HL-60 (cell line): ENCODE measurements around the gene FDX2.

Experiments used
- DNase-seq, 2 experiments: peaks; one replicate each; pipeline ENCODE4 v3.0.0-alpha.2; 2010 to 2020; ENCODE audit warnings: low read depth in 1 of 2, low spot score in 1 of 2
- H3K27ac ChIP-seq: fragments of 250-450 bp; sonication (Bioruptor Pico); replicated peaks from 2 replicates; pipeline ENCODE4 v1.5.1; 2020; ENCODE audit warnings: mild to moderate bottlenecking, moderate library complexity
- H3K27me3 ChIP-seq: fragments of 250-450 bp; sonication (Bioruptor Pico); 2 replicates; pipeline ENCODE4 v1.5.1; 2021; ENCODE audit warnings: mild to moderate bottlenecking, moderate library complexity; ENCODE audit not compliant: insufficient read depth, poor library complexity, severe bottlenecking
- H3K4me3 ChIP-seq: replicated peaks from 2 replicates; pipeline ENCODE4 v1.5.1; 2011; ENCODE audit warnings: mild to moderate bottlenecking, control low read depth, low read length; ENCODE audit not compliant: insufficient read depth
- GABPA ChIP-seq: IDR thresholded peaks from 2 replicates; pipeline ENCODE4 v1.6.1; 2012; ENCODE audit warnings: low read depth
- POLR2AphosphoS5 ChIP-seq: IDR thresholded peaks from 2 replicates; pipeline ENCODE4 v1.6.1; 2012; ENCODE audit warnings: low read depth
- SPI1 ChIP-seq: IDR thresholded peaks from 2 replicates; pipeline ENCODE4 v1.6.1; 2012; ENCODE audit warnings: low read depth, mild to moderate bottlenecking, borderline replicate concordance
- TF ChIP-seq, protein P1 (sequence below): IDR thresholded peaks from 2 replicates; pipeline ENCODE4 v1.6.1; 2012; ENCODE audit warnings: low read depth; ENCODE audit not compliant: insufficient replicate concordance
- TF ChIP-seq, protein P2 (sequence below): IDR thresholded peaks from one replicate; pipeline ENCODE4 v1.5.1; 2011; ENCODE audit warnings: low read length, control low read depth, inconsistent platforms; ENCODE audit not compliant: insufficient read depth

The FDX2 gene

DNA sequence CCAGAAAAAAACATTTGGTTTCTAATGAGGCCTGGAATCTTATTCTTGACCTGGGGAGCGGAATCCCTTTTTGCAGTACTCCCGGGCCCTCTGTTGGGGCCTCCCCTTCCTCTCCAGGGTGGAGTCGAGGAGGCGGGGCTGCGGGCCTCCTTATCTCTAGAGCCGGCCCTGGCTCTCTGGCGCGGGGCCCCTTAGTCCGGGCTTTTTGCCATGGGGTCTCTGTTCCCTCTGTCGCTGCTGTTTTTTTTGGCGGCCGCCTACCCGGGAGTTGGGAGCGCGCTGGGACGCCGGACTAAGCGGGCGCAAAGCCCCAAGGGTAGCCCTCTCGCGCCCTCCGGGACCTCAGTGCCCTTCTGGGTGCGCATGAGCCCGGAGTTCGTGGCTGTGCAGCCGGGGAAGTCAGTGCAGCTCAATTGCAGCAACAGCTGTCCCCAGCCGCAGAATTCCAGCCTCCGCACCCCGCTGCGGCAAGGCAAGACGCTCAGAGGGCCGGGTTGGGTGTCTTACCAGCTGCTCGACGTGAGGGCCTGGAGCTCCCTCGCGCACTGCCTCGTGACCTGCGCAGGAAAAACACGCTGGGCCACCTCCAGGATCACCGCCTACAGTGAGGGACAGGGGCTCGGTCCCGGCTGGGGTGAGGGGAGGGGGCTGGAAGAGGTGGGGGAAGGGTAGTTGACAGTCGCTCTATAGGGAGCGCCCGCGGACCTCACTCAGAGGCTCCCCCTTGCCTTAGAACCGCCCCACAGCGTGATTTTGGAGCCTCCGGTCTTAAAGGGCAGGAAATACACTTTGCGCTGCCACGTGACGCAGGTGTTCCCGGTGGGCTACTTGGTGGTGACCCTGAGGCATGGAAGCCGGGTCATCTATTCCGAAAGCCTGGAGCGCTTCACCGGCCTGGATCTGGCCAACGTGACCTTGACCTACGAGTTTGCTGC is 28.7 kb downstream of the FDX2 start, which contains the start of gene ICAM4:
Gene ICAM4 (plus strand): TSS at position 153 of the 935 bp plus-strand sequence. CDS start 58 bp downstream, at position 211.
- DNase-seq = peak in 1 of 2 experiments; percentile 92
- Histone ChIP-seq H3K4me3 (peak within 1 kb of the TSS; percentile 38), H3K27me3 (peaks cover 32% of the 10 kb centered on the region)

DNA sequence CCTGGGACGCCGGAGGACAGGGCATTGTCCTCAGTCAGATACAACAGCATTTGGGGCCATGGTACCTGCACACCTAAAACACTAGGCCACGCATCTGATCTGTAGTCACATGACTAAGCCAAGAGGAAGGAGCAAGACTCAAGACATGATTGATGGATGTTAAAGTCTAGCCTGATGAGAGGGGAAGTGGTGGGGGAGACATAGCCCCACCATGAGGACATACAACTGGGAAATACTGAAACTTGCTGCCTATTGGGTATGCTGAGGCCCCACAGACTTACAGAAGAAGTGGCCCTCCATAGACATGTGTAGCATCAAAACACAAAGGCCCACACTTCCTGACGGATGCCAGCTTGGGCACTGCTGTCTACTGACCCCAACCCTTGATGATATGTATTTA is 30.4 kb downstream of the FDX2 start:
- no peak overlapping the region for H3K4me3 ChIP-seq
- TF ChIP-seq GABPA (no peak), SPI1 (no peak; the same call in 1 of the 2 replicates), POLR2AphosphoS5 (no peak)
- TF ChIP-seq, protein P1, sequence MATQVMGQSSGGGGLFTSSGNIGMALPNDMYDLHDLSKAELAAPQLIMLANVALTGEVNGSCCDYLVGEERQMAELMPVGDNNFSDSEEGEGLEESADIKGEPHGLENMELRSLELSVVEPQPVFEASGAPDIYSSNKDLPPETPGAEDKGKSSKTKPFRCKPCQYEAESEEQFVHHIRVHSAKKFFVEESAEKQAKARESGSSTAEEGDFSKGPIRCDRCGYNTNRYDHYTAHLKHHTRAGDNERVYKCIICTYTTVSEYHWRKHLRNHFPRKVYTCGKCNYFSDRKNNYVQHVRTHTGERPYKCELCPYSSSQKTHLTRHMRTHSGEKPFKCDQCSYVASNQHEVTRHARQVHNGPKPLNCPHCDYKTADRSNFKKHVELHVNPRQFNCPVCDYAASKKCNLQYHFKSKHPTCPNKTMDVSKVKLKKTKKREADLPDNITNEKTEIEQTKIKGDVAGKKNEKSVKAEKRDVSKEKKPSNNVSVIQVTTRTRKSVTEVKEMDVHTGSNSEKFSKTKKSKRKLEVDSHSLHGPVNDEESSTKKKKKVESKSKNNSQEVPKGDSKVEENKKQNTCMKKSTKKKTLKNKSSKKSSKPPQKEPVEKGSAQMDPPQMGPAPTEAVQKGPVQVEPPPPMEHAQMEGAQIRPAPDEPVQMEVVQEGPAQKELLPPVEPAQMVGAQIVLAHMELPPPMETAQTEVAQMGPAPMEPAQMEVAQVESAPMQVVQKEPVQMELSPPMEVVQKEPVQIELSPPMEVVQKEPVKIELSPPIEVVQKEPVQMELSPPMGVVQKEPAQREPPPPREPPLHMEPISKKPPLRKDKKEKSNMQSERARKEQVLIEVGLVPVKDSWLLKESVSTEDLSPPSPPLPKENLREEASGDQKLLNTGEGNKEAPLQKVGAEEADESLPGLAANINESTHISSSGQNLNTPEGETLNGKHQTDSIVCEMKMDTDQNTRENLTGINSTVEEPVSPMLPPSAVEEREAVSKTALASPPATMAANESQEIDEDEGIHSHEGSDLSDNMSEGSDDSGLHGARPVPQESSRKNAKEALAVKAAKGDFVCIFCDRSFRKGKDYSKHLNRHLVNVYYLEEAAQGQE = no peak
- TF ChIP-seq, protein P2, sequence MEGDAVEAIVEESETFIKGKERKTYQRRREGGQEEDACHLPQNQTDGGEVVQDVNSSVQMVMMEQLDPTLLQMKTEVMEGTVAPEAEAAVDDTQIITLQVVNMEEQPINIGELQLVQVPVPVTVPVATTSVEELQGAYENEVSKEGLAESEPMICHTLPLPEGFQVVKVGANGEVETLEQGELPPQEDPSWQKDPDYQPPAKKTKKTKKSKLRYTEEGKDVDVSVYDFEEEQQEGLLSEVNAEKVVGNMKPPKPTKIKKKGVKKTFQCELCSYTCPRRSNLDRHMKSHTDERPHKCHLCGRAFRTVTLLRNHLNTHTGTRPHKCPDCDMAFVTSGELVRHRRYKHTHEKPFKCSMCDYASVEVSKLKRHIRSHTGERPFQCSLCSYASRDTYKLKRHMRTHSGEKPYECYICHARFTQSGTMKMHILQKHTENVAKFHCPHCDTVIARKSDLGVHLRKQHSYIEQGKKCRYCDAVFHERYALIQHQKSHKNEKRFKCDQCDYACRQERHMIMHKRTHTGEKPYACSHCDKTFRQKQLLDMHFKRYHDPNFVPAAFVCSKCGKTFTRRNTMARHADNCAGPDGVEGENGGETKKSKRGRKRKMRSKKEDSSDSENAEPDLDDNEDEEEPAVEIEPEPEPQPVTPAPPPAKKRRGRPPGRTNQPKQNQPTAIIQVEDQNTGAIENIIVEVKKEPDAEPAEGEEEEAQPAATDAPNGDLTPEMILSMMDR = no peak
- no peak overlapping the region for H3K27ac ChIP-seq
- no peak for DNase-seq
- H3K27me3 ChIP-seq = peaks cover 15% of the 10 kb centered on the region

More for the DNA sequence above, 28.7 kb downstream of the FDX2 start, which contains the start of gene ICAM4:
- peak; percentile 39; the same call in 1 of the 2 replicates for TF ChIP-seq POLR2AphosphoS5
- TF ChIP-seq, protein P2 = no peak
- H3K27ac ChIP-seq = peak within 1 kb of the TSS; percentile 80

DNA sequence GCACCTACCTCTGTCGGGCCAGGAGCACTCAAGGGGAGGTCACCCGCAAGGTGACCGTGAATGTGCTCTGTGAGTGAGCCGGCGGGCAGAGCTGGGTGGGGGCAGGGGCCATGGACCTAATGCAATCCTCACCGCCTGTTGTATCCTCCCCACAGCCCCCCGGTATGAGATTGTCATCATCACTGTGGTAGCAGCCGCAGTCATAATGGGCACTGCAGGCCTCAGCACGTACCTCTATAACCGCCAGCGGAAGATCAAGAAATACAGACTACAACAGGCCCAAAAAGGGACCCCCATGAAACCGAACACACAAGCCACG is 30.9 kb downstream of the FDX2 start:
- Histone ChIP-seq H3K4me3 (no peak overlapping the region), H3K27ac (no peak overlapping the region), H3K27me3 (peaks cover 11% of the 10 kb centered on the region)
- TF ChIP-seq, protein P1 = no peak
- TF ChIP-seq GABPA = no peak
- TF ChIP-seq POLR2AphosphoS5 = no peak
- TF ChIP-seq, protein P2 = no peak
- TF ChIP-seq SPI1 = no peak
- no peak for DNase-seq
